Dedifferentiated amniotic fluid mesenchymal stem cell (primary cell): ENCODE measurements around the gene EPHA3.

Source experiments
- DNase-seq: peaks from one replicate; pipeline ENCODE4 v3.0.0-alpha.2; 2016; ENCODE audit errors: extremely low spot score

EPHA3 gene

DNA sequence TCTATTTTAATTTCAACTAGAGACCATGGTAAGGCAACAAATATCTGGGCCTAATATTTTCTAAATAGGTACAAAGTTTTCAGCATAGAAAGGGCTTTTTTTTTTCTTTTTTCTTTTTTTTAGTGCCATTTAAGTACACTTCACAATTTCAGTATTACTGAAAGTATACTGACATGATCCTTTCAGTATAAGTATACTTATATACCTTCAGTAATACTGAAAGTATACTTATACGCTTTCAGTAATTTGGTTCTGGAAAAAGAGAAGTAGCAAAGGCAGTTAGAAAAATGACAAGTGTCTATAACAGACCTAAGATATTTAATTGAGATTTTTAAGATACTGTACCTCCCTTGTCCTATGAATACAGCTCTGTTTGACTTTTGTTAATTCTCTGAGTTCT is 339.2 kb downstream of the EPHA3 start:
- DNase-seq, result no peak

GRCh38 chr3:89447243-89447642 is 339.8 kb downstream of the EPHA3 start:
- no peak for DNase-seq

DNA sequence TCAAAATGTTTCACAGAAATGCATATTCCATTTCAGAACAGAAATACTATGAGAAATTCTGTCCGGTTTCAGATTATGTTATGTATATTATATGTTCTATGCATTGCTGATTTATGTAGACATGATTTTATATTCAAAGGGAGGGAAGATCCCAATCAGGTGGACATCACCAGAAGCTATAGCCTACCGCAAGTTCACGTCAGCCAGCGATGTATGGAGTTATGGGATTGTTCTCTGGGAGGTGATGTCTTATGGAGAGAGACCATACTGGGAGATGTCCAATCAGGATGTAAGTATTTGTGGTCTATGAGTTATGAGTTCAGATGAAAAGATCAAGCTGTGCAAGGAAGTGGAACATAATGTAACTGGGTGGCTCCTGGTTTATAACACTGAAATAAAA is 341.7 kb downstream of the EPHA3 start:
- no peak for DNase-seq

DNA sequence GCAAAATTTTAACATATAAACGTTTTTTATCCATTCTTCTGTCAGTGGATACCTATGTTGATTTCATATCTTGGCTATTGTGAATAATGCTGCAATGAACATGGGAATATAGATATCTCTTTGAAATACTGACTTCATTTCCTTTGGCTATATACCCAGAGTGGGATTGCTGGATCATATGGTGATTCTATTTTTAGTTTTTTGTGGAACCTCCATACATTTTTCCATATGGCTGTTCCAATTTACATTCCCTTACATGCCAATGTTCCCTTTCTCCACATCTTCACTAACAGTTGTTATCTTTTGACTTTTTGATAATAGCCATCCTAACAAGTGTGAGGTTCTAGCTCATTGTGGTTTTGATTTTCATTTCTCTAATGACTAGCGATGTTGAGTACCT is 344.6 kb downstream of the EPHA3 start:
- DNase-seq, result no peak

DNA sequence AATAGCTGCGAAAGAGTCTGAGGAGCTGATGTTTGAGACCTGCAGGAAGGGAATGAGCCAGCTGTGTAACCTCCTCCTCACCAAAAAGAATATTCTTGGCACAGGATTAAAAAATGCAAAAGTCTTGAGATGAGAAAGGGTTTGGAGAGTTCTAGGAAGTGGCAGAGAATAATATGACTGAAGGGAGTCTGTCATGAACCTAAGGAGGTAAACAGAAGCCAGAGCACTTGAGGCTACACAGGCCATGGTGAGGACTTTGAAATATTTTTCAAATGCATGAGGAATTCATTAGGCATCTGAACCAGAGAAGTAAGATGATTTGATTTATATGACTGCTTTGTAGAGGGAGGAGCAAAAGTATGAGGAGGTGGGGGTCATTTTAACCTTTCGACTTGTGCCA is 347.8 kb downstream of the EPHA3 start:
- no peak for DNase-seq

- DNase-seq, result no peak
Measured at GRCh38 chr3:89467898-89468363, 360.5 kb downstream of the EPHA3 start.

- no peak for DNase-seq
Measured at GRCh38 chr3:89472101-89472500, 364.7 kb downstream of the EPHA3 start.

GRCh38 chr3:89474333-89475130 is 367.1 kb downstream of the EPHA3 start:
- DNase-seq, result no peak

- DNase-seq, result no peak
Measured at GRCh38 chr3:89488800-89489580, 381.6 kb downstream of the EPHA3 start.

GRCh38 chr3:89490129-89490528 is 382.7 kb downstream of the EPHA3 start:
- no peak for DNase-seq

GRCh38 chr3:89494734-89495133 is 387.3 kb downstream of the EPHA3 start:
- no peak for DNase-seq

DNA sequence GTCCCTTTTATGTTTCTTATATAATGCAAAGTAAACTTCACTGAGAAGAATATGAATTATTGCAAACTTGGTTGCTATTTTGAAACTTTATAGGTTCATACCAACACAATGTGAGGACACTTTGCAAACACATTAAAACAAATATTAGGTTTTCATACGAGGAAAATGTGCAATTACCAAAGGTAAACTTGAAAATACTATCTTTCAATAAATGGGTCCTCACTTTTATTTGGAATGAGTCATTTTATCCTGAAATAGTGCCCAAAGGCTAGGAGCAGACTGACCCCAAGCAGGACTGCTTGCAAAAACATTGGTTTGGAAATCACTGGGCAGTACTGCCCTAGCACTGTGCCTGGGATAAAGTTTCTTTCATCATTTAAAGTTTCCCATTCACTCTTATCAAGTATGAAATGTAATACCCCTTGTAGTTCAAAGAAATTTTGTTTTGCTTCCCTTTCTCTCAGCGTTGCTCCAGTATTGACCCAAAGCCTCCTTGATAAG is 396.5 kb downstream of the EPHA3 start:
- no peak for DNase-seq

DNA sequence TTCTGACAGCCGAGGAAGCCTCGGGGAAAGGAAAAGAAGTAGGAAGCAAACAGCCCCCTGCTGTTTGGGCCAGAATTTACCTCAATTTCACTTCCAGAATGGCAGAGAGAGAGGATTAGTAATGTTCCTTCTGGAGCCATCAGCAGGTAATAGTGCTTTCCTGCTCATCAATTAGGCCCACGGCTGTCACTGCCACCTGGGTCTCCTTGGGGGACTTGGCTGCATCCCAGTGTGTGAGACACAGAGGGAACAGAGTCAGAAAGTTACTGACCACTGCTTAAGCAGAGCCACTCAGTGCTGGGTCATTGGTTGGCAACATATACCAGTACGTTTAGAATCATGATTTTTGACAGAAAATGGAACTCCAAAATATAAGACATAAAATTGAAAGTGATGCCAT is 397.0 kb downstream of the EPHA3 start:
- no peak for DNase-seq

GRCh38 chr3:89506462-89507103 is 399.2 kb downstream of the EPHA3 start:
- DNase-seq, result no peak

DNA sequence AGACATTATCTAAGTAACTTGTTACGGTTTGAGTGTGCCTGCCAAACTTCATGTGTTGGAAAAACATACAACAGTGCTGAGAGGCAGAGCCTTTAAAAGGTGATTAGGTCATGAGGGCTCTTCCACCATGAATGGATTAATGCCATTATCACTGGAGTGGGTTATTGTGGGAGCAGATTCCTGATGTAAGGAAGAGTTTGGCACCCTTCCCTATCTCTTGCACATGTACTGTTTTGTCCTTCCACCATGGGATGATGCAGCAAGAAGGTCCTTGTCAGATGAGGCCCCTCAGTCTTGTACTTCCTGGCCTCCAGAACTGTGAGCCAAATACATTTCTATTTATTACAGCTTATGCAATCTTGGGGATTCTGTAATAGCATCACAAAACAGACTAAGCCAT is 413.9 kb downstream of the EPHA3 start:
- DNase-seq, result no peak

- no peak for DNase-seq
Measured at GRCh38 chr3:89522155-89522554, 414.7 kb downstream of the EPHA3 start.

GRCh38 chr3:89525609-89526008 is 418.2 kb downstream of the EPHA3 start:
- DNase-seq, result no peak

DNA sequence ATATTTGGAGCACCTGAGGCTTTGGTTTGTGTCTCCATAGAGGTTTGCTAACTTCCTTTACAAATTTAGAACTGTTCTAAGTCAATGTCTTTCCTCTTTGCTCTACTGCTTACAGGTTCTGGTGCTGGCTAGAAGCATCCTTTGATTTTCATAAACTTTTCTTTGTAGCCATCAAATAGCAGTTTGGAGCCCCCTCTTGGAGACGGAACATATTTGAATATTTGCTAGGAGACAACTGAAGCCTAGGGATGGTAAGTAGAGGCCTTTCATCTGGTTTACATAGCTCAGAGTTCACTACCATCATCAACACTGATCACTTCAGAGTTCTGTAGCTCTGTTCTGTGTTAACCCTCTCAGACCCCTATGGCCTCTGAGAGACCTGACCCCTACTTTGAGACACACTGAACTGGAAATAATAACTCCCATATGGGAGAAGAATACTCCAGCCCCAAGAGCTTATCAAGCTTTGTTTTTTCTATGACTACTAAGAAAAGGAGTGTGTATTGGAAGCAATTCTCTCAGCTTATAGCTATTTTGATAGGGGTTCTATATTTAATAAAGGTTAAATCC is 420.4 kb downstream of the EPHA3 start:
- no peak for DNase-seq
